RWPE2 (cell line): ENCODE data around the gene DAAM2.

Experiments used
- ATAC-seq: fragments of 200-7000 bp; cut with Tn5 transposase; 3 replicates; pipeline ENCODE4 v1.9.1; 2021; ENCODE audit warnings: low read depth
- DNase-seq: peaks from one replicate; pipeline ENCODE4 v3.0.0-alpha.2; 2020; ENCODE audit warnings: low spot score
- H3K27ac ChIP-seq: fragments of 450-650 bp; 2 replicates; pipeline ENCODE4 v1.5.1; 2017; ENCODE audit warnings: mild to moderate bottlenecking; ENCODE audit not compliant: poor library complexity, severe bottlenecking
- H3K27me3 ChIP-seq: fragments of 250-450 bp; sonication (Bioruptor Pico); 2 replicates; pipeline ENCODE4 v1.5.1; 2021; ENCODE audit warnings: mild to moderate bottlenecking, moderate library complexity; ENCODE audit not compliant: insufficient read depth, poor library complexity, severe bottlenecking
- H3K36me3 ChIP-seq: fragments of 250-450 bp; sonication (Bioruptor Pico); 2 replicates; pipeline ENCODE4 v1.5.1; 2020; ENCODE audit warnings: low read depth, mild to moderate bottlenecking, moderate library complexity
- H3K4me1 ChIP-seq: fragments of 250-450 bp; sonication (Bioruptor Pico); 2 replicates; pipeline ENCODE4 v1.5.1; 2021; ENCODE audit warnings: mild to moderate bottlenecking, moderate library complexity; ENCODE audit not compliant: insufficient read depth, poor library complexity, severe bottlenecking
- H3K4me3 ChIP-seq: fragments of 250-450 bp; sonication (Bioruptor Pico); 2 replicates; pipeline ENCODE4 v1.5.1; 2021; ENCODE audit warnings: mild to moderate bottlenecking, moderate library complexity; ENCODE audit not compliant: severe bottlenecking
- H3K9me3 ChIP-seq: fragments of 250-450 bp; sonication (Bioruptor Pico); 2 replicates; pipeline ENCODE4 v1.5.1; 2021; ENCODE audit warnings: mild to moderate bottlenecking, moderate library complexity; ENCODE audit not compliant: severe bottlenecking
- TF ChIP-seq, protein P1 (sequence below): fragments of 450-650 bp; IDR thresholded peaks from one replicate; pipeline ENCODE4 v1.5.1; 2017; ENCODE audit warnings: mild to moderate bottlenecking, moderate library complexity; ENCODE audit not compliant: poor library complexity, severe bottlenecking

DAAM2 gene

DNA sequence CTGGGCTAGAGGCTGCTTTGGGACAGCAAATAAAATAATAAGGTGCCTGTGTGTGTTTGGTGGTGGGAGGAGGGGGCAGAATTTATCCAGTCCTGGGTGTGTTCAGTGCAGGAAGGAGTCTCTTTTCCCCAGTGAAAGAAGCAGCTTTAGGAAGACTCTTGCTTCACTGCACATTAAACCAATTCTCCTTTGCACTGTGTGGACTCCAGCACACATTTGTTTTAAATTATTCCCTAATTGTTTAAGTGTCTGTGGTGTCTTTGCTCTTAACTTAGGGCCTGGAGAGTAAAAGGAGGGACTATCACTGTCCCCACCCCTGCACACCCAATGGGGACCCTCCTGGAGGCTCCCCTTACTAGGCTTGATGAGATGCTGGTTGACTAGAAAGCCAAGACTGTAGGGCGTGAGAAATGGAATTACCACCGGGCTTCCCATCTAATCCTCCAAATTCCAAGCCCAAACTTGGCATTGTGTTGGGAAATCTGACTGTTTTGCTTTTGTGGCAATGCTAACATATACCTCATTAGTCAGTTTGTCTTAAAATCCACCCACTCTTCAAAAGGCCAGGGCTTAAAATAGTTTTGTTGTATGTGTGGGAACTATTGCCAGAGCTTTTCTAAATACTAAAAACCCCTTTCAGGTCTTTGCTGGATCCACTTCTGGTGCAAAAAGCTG lies 13.5 kb upstream of the DAAM2 start:
- ATAC-seq: no peak

DNA sequence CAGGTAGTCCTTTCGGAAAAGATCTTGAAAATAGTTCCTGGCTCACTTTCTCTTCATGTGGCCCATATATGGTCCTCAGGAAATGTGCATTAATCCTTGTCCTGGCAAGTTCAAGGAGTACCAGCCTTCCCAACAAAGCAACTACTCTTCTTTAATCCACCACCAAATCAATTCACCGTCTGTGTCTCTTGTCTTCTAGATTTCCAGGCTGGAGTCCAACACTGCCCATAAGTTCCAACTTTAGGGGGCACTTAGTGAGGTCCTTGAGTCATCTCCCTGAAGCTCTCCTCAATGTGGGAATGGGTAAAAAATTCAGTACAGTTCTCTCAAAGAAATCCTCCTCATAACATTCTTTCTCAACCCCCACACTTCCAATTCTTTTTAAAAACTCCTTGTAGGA lies 6.9 kb upstream of the DAAM2 start:
- DNase-seq (no peak), ATAC-seq (no peak)
- Histone ChIP-seq H3K27ac (no peak overlapping the region), H3K36me3 (no peaks in the 10 kb centered on the region), H3K9me3 (peaks cover 2% of the 10 kb centered on the region), H3K4me1 (no peaks in the 10 kb centered on the region), H3K4me3 (no peak overlapping the region), H3K27me3 (peaks cover 8% of the 10 kb centered on the region)
- TF ChIP-seq, protein P1, sequence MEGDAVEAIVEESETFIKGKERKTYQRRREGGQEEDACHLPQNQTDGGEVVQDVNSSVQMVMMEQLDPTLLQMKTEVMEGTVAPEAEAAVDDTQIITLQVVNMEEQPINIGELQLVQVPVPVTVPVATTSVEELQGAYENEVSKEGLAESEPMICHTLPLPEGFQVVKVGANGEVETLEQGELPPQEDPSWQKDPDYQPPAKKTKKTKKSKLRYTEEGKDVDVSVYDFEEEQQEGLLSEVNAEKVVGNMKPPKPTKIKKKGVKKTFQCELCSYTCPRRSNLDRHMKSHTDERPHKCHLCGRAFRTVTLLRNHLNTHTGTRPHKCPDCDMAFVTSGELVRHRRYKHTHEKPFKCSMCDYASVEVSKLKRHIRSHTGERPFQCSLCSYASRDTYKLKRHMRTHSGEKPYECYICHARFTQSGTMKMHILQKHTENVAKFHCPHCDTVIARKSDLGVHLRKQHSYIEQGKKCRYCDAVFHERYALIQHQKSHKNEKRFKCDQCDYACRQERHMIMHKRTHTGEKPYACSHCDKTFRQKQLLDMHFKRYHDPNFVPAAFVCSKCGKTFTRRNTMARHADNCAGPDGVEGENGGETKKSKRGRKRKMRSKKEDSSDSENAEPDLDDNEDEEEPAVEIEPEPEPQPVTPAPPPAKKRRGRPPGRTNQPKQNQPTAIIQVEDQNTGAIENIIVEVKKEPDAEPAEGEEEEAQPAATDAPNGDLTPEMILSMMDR: no peak

More for the DNA sequence above, 13.5 kb upstream of the DAAM2 start:
- Histone ChIP-seq H3K4me3 (no peak overlapping the region), H3K27ac (no peak overlapping the region), H3K27me3 (no peaks in the 10 kb centered on the region), H3K4me1 (no peaks in the 10 kb centered on the region), H3K36me3 (no peaks in the 10 kb centered on the region), H3K9me3 (no peaks in the 10 kb centered on the region)
- TF ChIP-seq, protein P1: no peak
- no peak for DNase-seq

DNA sequence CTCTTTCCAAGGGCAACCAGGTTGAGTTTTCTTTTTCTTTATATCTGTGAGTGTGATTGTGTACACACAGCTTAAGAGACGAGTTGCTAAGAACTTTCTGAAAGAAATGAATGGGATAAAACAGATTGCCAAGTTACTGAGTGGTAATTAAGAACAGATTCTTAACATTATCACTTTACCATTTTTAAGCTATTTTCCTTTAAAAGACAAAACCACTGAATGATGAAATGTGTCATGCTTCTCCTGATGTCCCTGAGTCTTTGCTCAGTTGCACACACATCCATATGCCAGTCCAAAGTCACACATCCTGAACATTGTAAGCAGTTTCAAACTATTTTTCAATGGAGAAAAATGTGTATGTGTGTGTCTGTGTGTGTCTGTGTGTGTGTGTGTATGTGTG lies 5.5 kb upstream of the DAAM2 start:
- no peak for DNase-seq
- Histone ChIP-seq H3K27me3 (peaks cover 12% of the 10 kb centered on the region), H3K9me3 (peaks cover 2% of the 10 kb centered on the region), H3K4me1 (no peaks in the 10 kb centered on the region), H3K27ac (no peak overlapping the region), H3K4me3 (no peak overlapping the region), H3K36me3 (no peaks in the 10 kb centered on the region)
- TF ChIP-seq, protein P1: no peak
- no peak for ATAC-seq

DNA sequence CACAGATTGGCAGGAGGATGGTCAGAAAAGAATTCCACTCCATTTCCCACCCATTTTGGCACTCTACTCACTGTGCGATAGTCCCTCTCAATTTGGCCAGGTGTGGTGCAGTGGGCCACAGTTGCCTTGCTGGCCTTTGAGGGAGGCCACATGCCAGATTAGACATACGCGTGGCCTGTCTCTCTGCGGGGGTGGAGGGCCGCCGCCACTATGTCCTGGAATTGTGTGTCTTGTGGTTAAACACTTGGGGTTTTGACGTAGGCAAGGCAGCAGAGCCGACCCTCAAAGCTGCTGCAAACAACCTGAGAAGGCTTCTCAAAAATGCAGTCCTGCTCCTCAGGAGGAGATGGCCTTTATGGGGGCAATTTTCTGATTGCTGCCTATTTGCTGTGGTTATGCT lies 4.9 kb upstream of the DAAM2 start:
- Histone ChIP-seq H3K27ac (no peak overlapping the region), H3K27me3 (peaks cover 17% of the 10 kb centered on the region), H3K4me3 (no peak overlapping the region), H3K9me3 (peaks cover 2% of the 10 kb centered on the region), H3K4me1 (no peaks in the 10 kb centered on the region), H3K36me3 (no peaks in the 10 kb centered on the region)
- ATAC-seq: no peak
- DNase-seq: no peak
- TF ChIP-seq, protein P1: no peak

DNA sequence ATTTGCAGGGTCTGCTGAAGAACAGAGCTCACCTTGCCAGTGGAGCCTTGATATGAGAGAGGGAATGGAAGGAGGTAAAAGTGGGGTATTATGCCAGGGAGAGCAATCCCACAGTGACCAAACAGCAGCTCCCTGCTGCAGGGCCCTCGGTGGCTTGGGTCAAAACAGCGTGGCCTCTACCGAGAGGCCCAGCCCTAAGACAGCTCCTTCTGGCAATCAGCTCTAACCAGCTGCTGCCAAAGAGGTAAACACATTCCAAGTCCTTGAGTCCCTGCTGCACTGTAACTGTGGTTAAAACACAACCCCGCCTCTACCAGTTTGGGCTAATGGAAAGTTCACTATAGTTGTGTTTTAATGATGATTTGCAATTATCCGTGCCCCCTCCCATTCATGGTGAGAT lies 1.4 kb upstream of the DAAM2 start:
- H3K4me1 ChIP-seq: no peaks in the 10 kb centered on the region
- TF ChIP-seq, protein P1: no peak
- no peak for ATAC-seq
- H3K27ac ChIP-seq: no peak overlapping the region
- H3K4me3 ChIP-seq: no peak overlapping the region
- H3K36me3 ChIP-seq: no peaks in the 10 kb centered on the region
- H3K27me3 ChIP-seq: peaks cover 47% of the 10 kb centered on the region
- no peaks in the 10 kb centered on the region for H3K9me3 ChIP-seq
- no peak for DNase-seq
